ENCODE data around the gene HBQ1. TPM values are rescaled to one million over a fixed set of nuclear protein-coding genes. Genes with fewer than 3 reads are reported as not detected.
"Not testable (repeated sequence)": the region's sequence is repeated elsewhere in the genome, so short reads cannot be mapped to it uniquely, and the experiment has no call there.

HBQ1 gene
- total and polyA plus RNA-seq, 12 donors = 0.09 TPM; not detected in 11

DNA sequence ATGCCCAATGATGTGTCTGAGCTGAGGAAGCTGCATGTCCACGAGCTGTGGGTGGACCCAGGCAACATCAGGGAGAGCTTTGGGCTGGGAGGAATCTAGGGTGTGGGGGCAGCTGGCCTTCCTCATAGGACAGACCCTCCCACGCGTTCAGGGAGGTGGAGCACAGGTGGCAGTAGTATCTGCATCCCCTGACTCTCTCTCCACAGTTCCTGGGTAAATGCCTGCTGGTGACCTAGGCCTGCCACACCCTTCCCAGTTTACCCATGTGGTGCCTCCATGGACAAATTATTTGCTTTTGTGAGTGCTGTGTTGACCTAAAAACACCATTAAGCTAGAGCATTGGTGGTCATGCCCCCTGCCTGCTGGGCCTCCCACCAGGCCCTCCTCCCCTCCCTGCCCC is 11.2 kb upstream of the HBQ1 start:
- 26 to 29% methylated on average over 3 of the region's 3 CpGs for WGBS, 2 donors

DNA sequence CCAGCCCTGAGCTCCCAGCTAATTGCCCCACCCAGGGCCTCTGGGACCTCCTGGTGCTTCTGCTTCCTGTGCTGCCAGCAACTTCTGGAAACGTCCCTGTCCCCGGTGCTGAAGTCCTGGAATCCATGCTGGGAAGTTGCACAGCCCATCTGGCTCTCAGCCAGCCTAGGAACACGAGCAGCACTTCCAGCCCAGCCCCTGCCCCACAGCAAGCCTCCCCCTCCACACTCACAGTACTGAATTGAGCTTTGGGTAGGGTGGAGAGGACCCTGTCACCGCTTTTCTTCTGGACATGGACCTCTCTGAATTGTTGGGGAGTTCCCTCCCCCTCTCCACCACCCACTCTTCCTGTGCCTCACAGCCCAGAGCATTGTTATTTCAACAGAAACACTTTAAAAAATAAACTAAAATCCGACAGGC is 10.2 kb upstream of the HBQ1 start:
- intact Hi-C loops (cut with DNase I); H3K4me3 ChIP-seq; H3K27ac ChIP-seq; H3K9me3 ChIP-seq; H3K36me3 ChIP-seq: not testable (repeated sequence)
- H3K4me1 ChIP-seq = peaks cover 0 to 26% (median 16%) of the 10 kb centered on the region in 9 donors
- peaks cover 40 to 86% (median 79%) of the 10 kb centered on the region in 7 donors for H3K27me3 ChIP-seq
- peak in 1 of 2 donors; percentile 27 for DNase-seq
- WGBS, 2 donors = 1 to 4% methylated on average over 5 of the region's 5 CpGs
- ATAC-seq = peak; percentile 31 to 68 (median 47)

More for the DNA sequence above, 11.2 kb upstream of the HBQ1 start:
- no peak for ATAC-seq
- TF ChIP-seq, protein P1, sequence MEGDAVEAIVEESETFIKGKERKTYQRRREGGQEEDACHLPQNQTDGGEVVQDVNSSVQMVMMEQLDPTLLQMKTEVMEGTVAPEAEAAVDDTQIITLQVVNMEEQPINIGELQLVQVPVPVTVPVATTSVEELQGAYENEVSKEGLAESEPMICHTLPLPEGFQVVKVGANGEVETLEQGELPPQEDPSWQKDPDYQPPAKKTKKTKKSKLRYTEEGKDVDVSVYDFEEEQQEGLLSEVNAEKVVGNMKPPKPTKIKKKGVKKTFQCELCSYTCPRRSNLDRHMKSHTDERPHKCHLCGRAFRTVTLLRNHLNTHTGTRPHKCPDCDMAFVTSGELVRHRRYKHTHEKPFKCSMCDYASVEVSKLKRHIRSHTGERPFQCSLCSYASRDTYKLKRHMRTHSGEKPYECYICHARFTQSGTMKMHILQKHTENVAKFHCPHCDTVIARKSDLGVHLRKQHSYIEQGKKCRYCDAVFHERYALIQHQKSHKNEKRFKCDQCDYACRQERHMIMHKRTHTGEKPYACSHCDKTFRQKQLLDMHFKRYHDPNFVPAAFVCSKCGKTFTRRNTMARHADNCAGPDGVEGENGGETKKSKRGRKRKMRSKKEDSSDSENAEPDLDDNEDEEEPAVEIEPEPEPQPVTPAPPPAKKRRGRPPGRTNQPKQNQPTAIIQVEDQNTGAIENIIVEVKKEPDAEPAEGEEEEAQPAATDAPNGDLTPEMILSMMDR (IDR thresholded peaks at IDR 0.05) = no peak
- H3K4me3 ChIP-seq = no peak overlapping the region
- intact Hi-C loops (cut with DNase I) = no loop called here
- peaks cover 37 to 79% (median 73%) of the 10 kb centered on the region in 7 donors for H3K27me3 ChIP-seq
- no peak for DNase-seq
- peaks cover 0 to 23% (median 18%) of the 10 kb centered on the region in 9 donors for H3K4me1 ChIP-seq
- H3K9me3 ChIP-seq = no peaks in the 10 kb centered on the region
- H3K36me3 ChIP-seq = no peaks in the 10 kb centered on the region
- no peak overlapping the region for H3K27ac ChIP-seq

DNA sequence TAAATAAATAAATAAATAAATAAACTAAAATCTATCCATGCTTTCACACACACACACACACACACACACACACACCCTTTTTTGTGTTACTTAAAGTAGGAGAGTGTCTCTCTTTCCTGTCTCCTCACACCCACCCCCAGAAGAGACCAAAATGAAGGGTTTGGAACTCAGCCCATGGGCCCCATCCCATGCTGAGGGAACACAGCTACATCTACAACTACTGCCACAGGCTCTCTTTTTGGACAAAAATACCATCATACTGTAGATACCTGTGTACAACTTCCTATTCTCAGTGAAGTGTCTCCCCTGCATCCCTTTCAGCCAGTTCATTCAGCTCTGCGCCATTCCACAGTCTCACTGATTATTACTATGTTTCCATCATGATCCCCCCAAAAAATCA is 9.5 kb upstream of the HBQ1 start:
- no peak overlapping the region for H3K27ac ChIP-seq
- H3K4me3 ChIP-seq = no peak overlapping the region
- H3K27me3 ChIP-seq = peaks cover 41 to 86% (median 79%) of the 10 kb centered on the region in 7 donors
- ATAC-seq (no peak), DNase-seq (no peak)
- H3K36me3 ChIP-seq = no peaks in the 10 kb centered on the region
- peaks cover 0 to 19% (median 9%) of the 10 kb centered on the region in 9 donors for H3K4me1 ChIP-seq
- 44 to 48% methylated on average over 1 of the region's 1 CpG for WGBS, 2 donors
- H3K9me3 ChIP-seq = no peaks in the 10 kb centered on the region
- intact Hi-C loops (cut with DNase I) = no loop called here
- TF ChIP-seq, protein P1 (IDR thresholded peaks at IDR 0.05) = no peak

DNA sequence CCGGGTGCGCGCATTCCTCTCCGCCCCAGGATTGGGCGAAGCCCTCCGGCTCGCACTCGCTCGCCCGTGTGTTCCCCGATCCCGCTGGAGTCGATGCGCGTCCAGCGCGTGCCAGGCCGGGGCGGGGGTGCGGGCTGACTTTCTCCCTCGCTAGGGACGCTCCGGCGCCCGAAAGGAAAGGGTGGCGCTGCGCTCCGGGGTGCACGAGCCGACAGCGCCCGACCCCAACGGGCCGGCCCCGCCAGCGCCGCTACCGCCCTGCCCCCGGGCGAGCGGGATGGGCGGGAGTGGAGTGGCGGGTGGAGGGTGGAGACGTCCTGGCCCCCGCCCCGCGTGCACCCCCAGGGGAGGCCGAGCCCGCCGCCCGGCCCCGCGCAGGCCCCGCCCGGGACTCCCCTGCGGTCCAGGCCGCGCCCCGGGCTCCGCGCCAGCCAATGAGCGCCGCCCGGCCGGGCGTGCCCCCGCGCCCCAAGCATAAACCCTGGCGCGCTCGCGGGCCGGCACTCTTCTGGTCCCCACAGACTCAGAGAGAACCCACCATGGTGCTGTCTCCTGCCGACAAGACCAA is 7.8 kb upstream of the HBQ1 start, which contains the start of gene HBA2:
Gene HBA2 (plus strand): TSS at position 503 of the 568 bp plus-strand sequence. CDS start 37 bp downstream, at position 540.
- ATAC-seq = peak in 1 of 8 donors; percentile 14
- H3K36me3 ChIP-seq; H3K27ac ChIP-seq; intact Hi-C loops (cut with DNase I); H3K4me3 ChIP-seq; DNase-seq; H3K9me3 ChIP-seq; H3K4me1 ChIP-seq: not testable (repeated sequence)
- H3K27me3 ChIP-seq = peaks cover 26 to 78% (median 68%) of the 10 kb centered on the region in 7 donors
- WGBS, 2 donors = no CpG with 5 or more reads among the region's 74 CpGs

DNA sequence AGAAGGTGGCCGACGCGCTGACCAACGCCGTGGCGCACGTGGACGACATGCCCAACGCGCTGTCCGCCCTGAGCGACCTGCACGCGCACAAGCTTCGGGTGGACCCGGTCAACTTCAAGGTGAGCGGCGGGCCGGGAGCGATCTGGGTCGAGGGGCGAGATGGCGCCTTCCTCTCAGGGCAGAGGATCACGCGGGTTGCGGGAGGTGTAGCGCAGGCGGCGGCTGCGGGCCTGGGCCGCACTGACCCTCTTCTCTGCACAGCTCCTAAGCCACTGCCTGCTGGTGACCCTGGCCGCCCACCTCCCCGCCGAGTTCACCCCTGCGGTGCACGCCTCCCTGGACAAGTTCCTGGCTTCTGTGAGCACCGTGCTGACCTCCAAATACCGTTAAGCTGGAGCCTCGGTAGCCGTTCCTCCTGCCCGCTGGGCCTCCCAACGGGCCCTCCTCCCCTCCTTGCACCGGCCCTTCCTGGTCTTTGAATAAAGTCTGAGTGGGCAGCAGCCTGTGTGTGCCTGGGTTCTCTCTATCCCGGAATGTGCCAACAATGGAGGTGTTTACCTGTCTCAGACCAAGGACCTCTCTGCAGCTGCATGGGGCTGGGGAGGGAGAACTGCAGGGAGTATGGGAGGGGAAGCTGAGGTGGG is 6.9 kb upstream of the HBQ1 start:
- 3 to 6% methylated on average over 25 to 26 of the region's 44 CpGs for WGBS, 2 donors
- H3K4me3 ChIP-seq; DNase-seq; H3K36me3 ChIP-seq; H3K27ac ChIP-seq; H3K4me1 ChIP-seq; H3K9me3 ChIP-seq; intact Hi-C loops (cut with DNase I); ATAC-seq: not testable (repeated sequence)
- peaks cover 17 to 78% (median 68%) of the 10 kb centered on the region in 7 donors for H3K27me3 ChIP-seq

DNA sequence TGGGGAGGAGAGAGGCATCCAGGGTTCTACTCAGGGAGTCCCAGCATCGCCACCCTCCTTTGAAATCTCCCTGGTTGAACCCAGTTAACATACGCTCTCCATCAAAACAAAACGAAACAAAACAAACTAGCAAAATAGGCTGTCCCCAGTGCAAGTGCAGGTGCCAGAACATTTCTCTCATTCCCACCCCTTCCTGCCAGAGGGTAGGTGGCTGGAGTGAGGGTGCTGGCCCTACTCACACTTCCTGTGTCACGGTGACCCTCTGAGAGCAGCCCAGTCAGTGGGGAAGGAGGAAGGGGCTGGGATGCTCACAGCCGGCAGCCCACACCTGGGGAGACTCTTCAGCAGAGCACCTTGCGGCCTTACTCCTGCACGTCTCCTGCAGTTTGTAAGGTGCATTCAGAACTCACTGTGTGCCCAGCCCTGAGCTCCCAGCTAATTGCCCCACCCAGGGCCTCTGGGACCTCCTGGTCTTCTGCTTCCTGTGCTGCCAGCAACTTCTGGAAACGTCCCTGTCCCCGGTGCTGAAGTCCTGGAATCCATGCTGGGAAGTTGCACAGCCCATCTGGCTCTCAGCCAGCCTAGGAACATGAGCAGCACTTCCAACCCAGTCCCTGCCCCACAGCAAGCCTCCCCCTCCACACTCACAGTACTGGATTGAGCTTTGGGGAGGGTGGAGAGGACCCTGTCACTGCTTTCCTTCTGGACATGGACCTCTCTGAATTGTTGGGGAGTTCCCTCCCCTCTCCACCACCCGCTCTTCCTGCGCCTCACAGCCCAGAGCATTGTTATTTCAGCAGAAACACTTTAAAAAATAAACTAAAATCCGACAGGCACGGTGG is 6.1 kb upstream of the HBQ1 start:
- H3K4me3 ChIP-seq; H3K4me1 ChIP-seq; H3K36me3 ChIP-seq; DNase-seq; intact Hi-C loops (cut with DNase I); H3K9me3 ChIP-seq; H3K27ac ChIP-seq: not testable (repeated sequence)
- ATAC-seq = peak in 5 of 8 donors; percentile 18 to 53 (median 22)
- 10 to 19% methylated on average over 5 to 8 of the region's 13 CpGs for WGBS, 2 donors
- H3K27me3 ChIP-seq = peaks cover 9 to 78% (median 68%) of the 10 kb centered on the region in 7 donors
